ENCODE measurements around the gene PHB1.

Gene PHB1

GRCh38 chr17:49441578-49441977 is 26.9 kb upstream of the PHB1 start:
- no peak for DNase-seq (ENCODE audit: low read depth)
- no peak for TF ChIP-seq CTCF (IDR thresholded peaks at IDR 0.05; ENCODE audit: low read depth, low read length, missing control alignments)
- in situ Hi-C loops (cut with HindIII; ENCODE audit: low sequenced_read_pairs), result no loop called here

GRCh38 chr17:49440581-49440980 is 25.9 kb upstream of the PHB1 start:
- no peak for TF ChIP-seq CTCF (IDR thresholded peaks at IDR 0.05; ENCODE audit: low read depth, low read length, missing control alignments)
- in situ Hi-C loops (cut with HindIII; ENCODE audit: low sequenced_read_pairs), result no loop called here
- no peak for DNase-seq (ENCODE audit: low read depth)
- no peak overlapping the region for H3K4me3 ChIP-seq (ENCODE audit: low read depth, low read length)

More at GRCh38 chr17:49441578-49441977, 26.9 kb upstream of the PHB1 start:
- H3K4me3 ChIP-seq (ENCODE audit: low read depth, low read length), result no peak overlapping the region

GRCh38 chr17:49439673-49440571 is 25.2 kb upstream of the PHB1 start:
- no peak for TF ChIP-seq CTCF (IDR thresholded peaks at IDR 0.05; ENCODE audit: low read depth, low read length, missing control alignments)
- no peak overlapping the region for H3K4me3 ChIP-seq (ENCODE audit: low read depth, low read length)
- in situ Hi-C loops (cut with HindIII; ENCODE audit: low sequenced_read_pairs), result loop anchor here (5.0 kb wide), 2 partner anchors 37 to 62 kb away; no protein-coding TSS in a partner anchor
- DNase-seq (ENCODE audit: low read depth), result no peak

GRCh38 chr17:49439305-49439672 is 24.6 kb upstream of the PHB1 start:
- in situ Hi-C loops (cut with HindIII; ENCODE audit: low sequenced_read_pairs), result loop anchor here (5.0 kb wide), 2 partner anchors 38 to 63 kb away; no protein-coding TSS in a partner anchor
- no peak overlapping the region for H3K4me3 ChIP-seq (ENCODE audit: low read depth, low read length)
- TF ChIP-seq CTCF (IDR thresholded peaks at IDR 0.05; ENCODE audit: low read depth, low read length, missing control alignments), result no peak
- DNase-seq (ENCODE audit: low read depth), result no peak

GRCh38 chr17:49438436-49439278 is 24.0 kb upstream of the PHB1 start:
- DNase-seq (ENCODE audit: low read depth), result no peak
- H3K4me3 ChIP-seq (ENCODE audit: low read depth, low read length), result no peak overlapping the region
- no peak for TF ChIP-seq CTCF (IDR thresholded peaks at IDR 0.05; ENCODE audit: low read depth, low read length, missing control alignments)
- in situ Hi-C loops (cut with HindIII; ENCODE audit: low sequenced_read_pairs), result loop anchor here (5.0 kb wide), 2 partner anchors 39 to 64 kb away; no protein-coding TSS in a partner anchor

- no peak for DNase-seq (ENCODE audit: low read depth)
- TF ChIP-seq CTCF (IDR thresholded peaks at IDR 0.05; ENCODE audit: low read depth, low read length, missing control alignments), result no peak
- in situ Hi-C loops (cut with HindIII; ENCODE audit: low sequenced_read_pairs), result loop anchor here (5.0 kb wide), 2 partner anchors 39 to 64 kb away; no protein-coding TSS in a partner anchor
- no peak overlapping the region for H3K4me3 ChIP-seq (ENCODE audit: low read depth, low read length)
Measured at GRCh38 chr17:49437696-49438435, 23.2 kb upstream of the PHB1 start.

Measured in astrocyte of the cerebellum (primary cell).